DOHH2 (cell line): ENCODE results near the gene IFI44L.

Experiments used
- EZH2phosphoT487 ChIP-seq: fragments of 200-600 bp; sonication (generic); IDR thresholded peaks from 2 replicates; pipeline ENCODE4 v1.6.1; 2017; ENCODE audit warnings: borderline replicate concordance, mild to moderate bottlenecking, antibody characterized with exemption, low read length, moderate library complexity, mixed read lengths
- TF ChIP-seq, protein P1 (sequence below): fragments of 200-600 bp; sonication (generic); IDR thresholded peaks from one replicate; pipeline ENCODE4 v1.5.1; 2014; ENCODE audit warnings: antibody characterized with exemption, mild to moderate bottlenecking, low read depth, low read length; ENCODE audit not compliant: poor library complexity, severe bottlenecking

DNA sequence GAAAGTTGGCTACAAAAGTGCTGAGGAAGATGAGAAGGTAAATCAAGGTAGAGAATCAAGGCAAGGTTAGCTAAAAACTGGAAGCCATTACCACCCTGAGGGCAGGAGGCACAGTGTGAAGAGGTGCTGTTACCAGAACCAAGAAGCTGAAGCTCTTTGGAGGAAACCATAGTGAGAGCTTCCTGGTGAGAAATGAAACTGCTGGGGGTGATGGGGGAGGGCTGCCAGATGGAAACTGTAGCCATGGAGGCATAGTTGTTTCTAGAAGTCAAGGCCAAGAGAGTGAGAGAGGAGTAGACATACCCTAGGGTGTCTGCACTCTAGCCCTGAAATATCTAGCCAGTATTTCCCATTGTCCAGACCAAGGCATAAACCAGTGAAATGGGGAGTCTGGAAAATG is 58.1 kb downstream of the IFI44L start:
- TF ChIP-seq, protein P1, sequence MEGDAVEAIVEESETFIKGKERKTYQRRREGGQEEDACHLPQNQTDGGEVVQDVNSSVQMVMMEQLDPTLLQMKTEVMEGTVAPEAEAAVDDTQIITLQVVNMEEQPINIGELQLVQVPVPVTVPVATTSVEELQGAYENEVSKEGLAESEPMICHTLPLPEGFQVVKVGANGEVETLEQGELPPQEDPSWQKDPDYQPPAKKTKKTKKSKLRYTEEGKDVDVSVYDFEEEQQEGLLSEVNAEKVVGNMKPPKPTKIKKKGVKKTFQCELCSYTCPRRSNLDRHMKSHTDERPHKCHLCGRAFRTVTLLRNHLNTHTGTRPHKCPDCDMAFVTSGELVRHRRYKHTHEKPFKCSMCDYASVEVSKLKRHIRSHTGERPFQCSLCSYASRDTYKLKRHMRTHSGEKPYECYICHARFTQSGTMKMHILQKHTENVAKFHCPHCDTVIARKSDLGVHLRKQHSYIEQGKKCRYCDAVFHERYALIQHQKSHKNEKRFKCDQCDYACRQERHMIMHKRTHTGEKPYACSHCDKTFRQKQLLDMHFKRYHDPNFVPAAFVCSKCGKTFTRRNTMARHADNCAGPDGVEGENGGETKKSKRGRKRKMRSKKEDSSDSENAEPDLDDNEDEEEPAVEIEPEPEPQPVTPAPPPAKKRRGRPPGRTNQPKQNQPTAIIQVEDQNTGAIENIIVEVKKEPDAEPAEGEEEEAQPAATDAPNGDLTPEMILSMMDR, result no peak
- TF ChIP-seq EZH2phosphoT487, result no peak
